Sigmoid colon (tissue), 7 donors: ENCODE results near the gene MLXIP. TPM values are rescaled to one million over a fixed set of nuclear protein-coding genes. Genes with fewer than 3 reads are reported as not detected.

Experiments
- DNase-seq: peaks from one replicate; pipeline ENCODE4 v3.0.0-alpha.2; 2019
- H3K27ac ChIP-seq, 4 donors: fragments of 200-600 bp; sonication (generic); one replicate each; pipeline ENCODE4 v1.5.1; 2016 to 2019; ENCODE audit warnings: mild to moderate bottlenecking in 1 of 4
- H3K27me3 ChIP-seq, 3 donors: fragments of 200-600 bp; sonication (generic); one replicate each; pipeline ENCODE4 v1.5.1; 2019; ENCODE audit warnings: mild to moderate bottlenecking in 1 of 3
- H3K36me3 ChIP-seq, 4 donors: fragments of 200-600 bp; sonication (generic); one replicate each; pipeline ENCODE4 v1.5.1; 2016 to 2019
- H3K4me1 ChIP-seq, 4 donors: fragments of 200-600 bp; sonication (generic); one replicate each; pipeline ENCODE4 v1.5.1; 2017 to 2019
- H3K4me3 ChIP-seq, 4 donors: fragments of 200-600 bp; sonication (generic); one replicate each; pipeline ENCODE4 v1.5.1; 2017 to 2019; ENCODE audit warnings: mild to moderate bottlenecking in 2 of 4, moderate library complexity in 1 of 4
- H3K9me3 ChIP-seq, 4 donors: fragments of 200-600 bp in 3 of 4; sonication (generic) in 3 of 4; one replicate each; pipeline versions ENCODE4 v1.5.1 to v1.6.1; 2013 to 2019
- CTCF ChIP-seq, 4 experiments: fragments of 450-650 bp in 3 of 4; fragments of 200-600 bp in 1 of 4; IDR thresholded peaks; one replicate each; pipeline ENCODE4 v1.5.1; 2016 to 2019; ENCODE audit warnings: antibody characterized with exemption in 4 of 4, mild to moderate bottlenecking in 3 of 4, moderate library complexity in 2 of 4
- EP300 ChIP-seq, 4 donors: sonication (generic); formaldehyde crosslinking; IDR thresholded peaks; one replicate each; pipeline ENCODE4 v1.6.1; 2017; ENCODE audit warnings: antibody characterized with exemption in 4 of 4
- POLR2A ChIP-seq, 2 donors: fragments of 450-650 bp; IDR thresholded peaks; one replicate each; pipeline ENCODE4 v1.6.1; 2016; ENCODE audit warnings: antibody characterized with exemption in 2 of 2, mild to moderate bottlenecking in 2 of 2, moderate library complexity in 2 of 2
- POLR2AphosphoS5 ChIP-seq, 4 donors: sonication (generic); formaldehyde crosslinking; IDR thresholded peaks; one replicate each; pipeline ENCODE4 v1.6.1; 2017; ENCODE audit warnings: antibody characterized with exemption in 4 of 4
- WGBS, 2 donors: extraction: QIAGEN DNeasy Blood & Tissue Kit; methylation state at CpG; one replicate each; pipeline ENCODE4 v1.1.7; 2013; 5-methylcytosine and 5-hydroxymethylcytosine counted together
- intact Hi-C: fragments of 100-400 bp; cut with DNase I; formaldehyde crosslinking; loops from one replicate; pipeline ENCODE4 v1.15.1; 2023
- polyA plus RNA-seq, 3 donors: library from polyadenylated mRNA; stranded (reverse); fragments of 200-250 nt; gene quantifications; one replicate each; pipeline ENCODE4 v1.2.3, GENCODE V29; 2013
- total RNA-seq, 4 donors: library from RNA; depleted of rRNA; stranded (reverse); fragments of >200 nt; gene quantifications; one replicate each; pipeline ENCODE4 v1.1.0, GENCODE V29; 2016
- donor health status: healthy with polysubstance abuse.
- donor health status: Bipolar disorder and iron deficiency.
- donor health status: healthy.

MLXIP gene
- total and polyA plus RNA-seq, 7 donors, result 15.6 to 141 (median 37.5) TPM

- no peak overlapping the region for H3K4me3 ChIP-seq
- no peak overlapping the region for H3K27ac ChIP-seq
- DNase-seq, result no peak
- H3K36me3 ChIP-seq, result no peaks in the 10 kb centered on the region
- H3K4me1 ChIP-seq, result no peaks in the 10 kb centered on the region
- peaks cover 0 to 3% (median under 1%) of the 10 kb centered on the region in 3 donors for H3K27me3 ChIP-seq
- intact Hi-C loops, result no loop called here
- 77 to 85% methylated on average over 22 of the region's 22 CpGs for WGBS, 2 donors
- H3K9me3 ChIP-seq, result no peaks in the 10 kb centered on the region
- no peak for TF ChIP-seq POLR2A (IDR thresholded peaks at IDR 0.05)
- no peak for TF ChIP-seq CTCF (IDR thresholded peaks at IDR 0.05)
- TF ChIP-seq POLR2AphosphoS5 (IDR thresholded peaks at IDR 0.05), result no peak
- no peak for TF ChIP-seq EP300 (IDR thresholded peaks at IDR 0.05)
Observed at GRCh38 chr12:122166422-122167349, 88.1 kb downstream of the MLXIP start.

- TF ChIP-seq POLR2A (IDR thresholded peaks at IDR 0.05), result no peak
- no peak for TF ChIP-seq POLR2AphosphoS5 (IDR thresholded peaks at IDR 0.05)
- no peak for TF ChIP-seq EP300 (IDR thresholded peaks at IDR 0.05)
- TF ChIP-seq CTCF (IDR thresholded peaks at IDR 0.05), result no peak
- Histone ChIP-seq H3K27ac (no peak overlapping the region), H3K9me3 (no peaks in the 10 kb centered on the region), H3K27me3 (peaks cover 0 to 8% (median 3%) of the 10 kb centered on the region in 3 donors), H3K36me3 (no peaks in the 10 kb centered on the region), H3K4me3 (no peak overlapping the region), H3K4me1 (no peaks in the 10 kb centered on the region)
- DNase-seq, result no peak
- intact Hi-C loops, result no loop called here
- WGBS, 2 donors, result 82 to 89% methylated on average over 10 of the region's 10 CpGs
Observed at GRCh38 chr12:122167356-122167925, 88.9 kb downstream of the MLXIP start.

- H3K27ac ChIP-seq, result no peak overlapping the region
- DNase-seq, result no peak
- no peaks in the 10 kb centered on the region for H3K36me3 ChIP-seq
- intact Hi-C loops, result no loop called here
- no peak overlapping the region for H3K4me3 ChIP-seq
- TF ChIP-seq CTCF (IDR thresholded peaks at IDR 0.05) (no peak), POLR2A (IDR thresholded peaks at IDR 0.05) (no peak), EP300 (IDR thresholded peaks at IDR 0.05) (no peak), POLR2AphosphoS5 (IDR thresholded peaks at IDR 0.05) (no peak)
- 91 to 96% methylated on average over 3 of the region's 3 CpGs for WGBS, 2 donors
- no peaks in the 10 kb centered on the region for H3K9me3 ChIP-seq
- no peaks in the 10 kb centered on the region for H3K4me1 ChIP-seq
- H3K27me3 ChIP-seq, result peaks cover 0 to 13% (median 3%) of the 10 kb centered on the region in 3 donors
Observed at GRCh38 chr12:122168492-122168891, 89.9 kb downstream of the MLXIP start.

- H3K4me3 ChIP-seq, result no peak overlapping the region
- peaks cover 0 to 13% (median 0%) of the 10 kb centered on the region in 3 donors for H3K27me3 ChIP-seq
- intact Hi-C loops, result no loop called here
- no peaks in the 10 kb centered on the region for H3K36me3 ChIP-seq
- 91 to 94% methylated on average over 5 of the region's 5 CpGs for WGBS, 2 donors
- TF ChIP-seq EP300 (IDR thresholded peaks at IDR 0.05) (no peak), CTCF (IDR thresholded peaks at IDR 0.05) (no peak), POLR2A (IDR thresholded peaks at IDR 0.05) (no peak), POLR2AphosphoS5 (IDR thresholded peaks at IDR 0.05) (no peak)
- no peaks in the 10 kb centered on the region for H3K9me3 ChIP-seq
- H3K27ac ChIP-seq, result no peak overlapping the region
- no peak for DNase-seq
- H3K4me1 ChIP-seq, result no peaks in the 10 kb centered on the region
Observed at GRCh38 chr12:122171399-122171798, 92.8 kb downstream of the MLXIP start.
